HepG2 (cell line): ENCODE measurements around the gene UBR3. TPM values are rescaled to one million over a fixed set of nuclear protein-coding genes. Genes with fewer than 3 reads are reported as not detected.

Experiments
- ATAC-seq: fragments of 200-7000 bp; cut with Tn5 transposase; 3 replicates; pipeline ENCODE4 v1.9.1; 2020; ENCODE audit warnings: mild to moderate bottlenecking, moderate library complexity
- BruUV-seq: library from RNA; stranded (reverse); fragments of 400-500 nt; replicated peaks from 2 replicates; lab custom pipeline; 2021; lab: Mats Ljungman, UMichigan
- CTCF ChIA-PET: fragments of 300-600 bp; formaldehyde crosslinking; extraction: SDS; loops from one replicate; lab custom pipeline; 2021; ENCODE audit warnings: low total read pairs, inconsistent platforms, low intra/inter-chr PET ratio; lab: Yijun Ruan, JAX
- POLR2A ChIA-PET: fragments of 350-600 bp; sonication (Branson Sonifier 250); formaldehyde crosslinking; loops from one replicate; lab custom pipeline; 2020; ENCODE audit warnings: antibody characterized with exemption, inconsistent platforms; lab: Yijun Ruan, JAX
- DNase-seq: peaks from one replicate; pipeline ENCODE4 v3.0.0-alpha.2; 2015; ENCODE audit warnings: low spot score
- FAIRE-seq: peaks from 3 replicates; lab custom pipeline; 2011; peaks lifted over from hg19 to GRCh38; lab: Jason Lieb, UNC
- H2AFZ ChIP-seq: one replicate; pipeline ENCODE4 v1.6.1; 2011; ENCODE audit warnings: low read length, inconsistent platforms
- H3K27ac ChIP-seq: fragments of 300-600 bp; 3 replicates; pipeline ENCODE4 v1.8.0; 2011; ENCODE audit warnings: mixed run types, mild to moderate bottlenecking, mixed read lengths, low read length, inconsistent platforms; ENCODE audit not compliant: insufficient read depth; ENCODE audit errors: extremely low read length
- H3K27me3 ChIP-seq, 2 experiments: fragments of 200-600 bp in 1 of 2; 2 replicates in 1 of 2; 3 replicates in 1 of 2; pipeline versions ENCODE4 v1.6.0 to v1.8.0; 2011; ENCODE audit warnings: low read length in 2 of 2, mild to moderate bottlenecking in 2 of 2, moderate library complexity in 2 of 2, inconsistent platforms in 1 of 2; ENCODE audit not compliant: insufficient read depth in 2 of 2, control insufficient read depth in 1 of 2
- H3K36me3 ChIP-seq, 2 experiments: fragments of 200-600 bp in 1 of 2; replicated peaks in 1 of 2; 2 replicates in 1 of 2; 3 replicates in 1 of 2; pipeline versions ENCODE4 v1.5.1 to v1.8.0; 2011; ENCODE audit warnings: low read length in 2 of 2, inconsistent platforms in 1 of 2; ENCODE audit not compliant: insufficient read depth in 2 of 2, control insufficient read depth in 1 of 2
- H3K4me1 ChIP-seq: 2 replicates; pipeline ENCODE4 v1.5.1; 2012; ENCODE audit warnings: low read length, inconsistent platforms; ENCODE audit not compliant: insufficient read depth
- H3K4me2 ChIP-seq: 2 replicates; pipeline ENCODE4 v1.6.0; 2011; ENCODE audit warnings: low read depth, low read length, inconsistent platforms
- H3K4me3 ChIP-seq, 3 experiments: fragments of 200-600 bp in 1 of 3; sonication (generic), shearing (Covaris generic) in 1 of 3; replicated peaks in 1 of 3; 2 replicates each; pipeline ENCODE4 v1.5.1; 2011 to 2016; ENCODE audit warnings: low read length in 3 of 3, inconsistent platforms in 2 of 3, low read depth in 2 of 3, mild to moderate bottlenecking in 2 of 3, control low read depth in 1 of 3, mixed read lengths in 1 of 3; ENCODE audit not compliant: insufficient read depth in 1 of 3
- H3K79me2 ChIP-seq: one replicate; pipeline ENCODE4 v1.6.1; 2011; ENCODE audit warnings: low read length, inconsistent platforms; ENCODE audit not compliant: insufficient read depth
- H3K9ac ChIP-seq: 2 replicates; pipeline ENCODE4 v1.6.0; 2011; ENCODE audit warnings: mild to moderate bottlenecking, low read depth, low read length, inconsistent platforms; ENCODE audit not compliant: insufficient read depth
- H3K9me3 ChIP-seq: 2 replicates; pipeline ENCODE4 v1.5.1; 2012; ENCODE audit warnings: mild to moderate bottlenecking, low read length
- H4K20me1 ChIP-seq: 2 replicates; pipeline ENCODE4 v1.6.0; 2011; ENCODE audit warnings: inconsistent platforms, mild to moderate bottlenecking, low read length, moderate library complexity; ENCODE audit not compliant: insufficient read depth
- FOXA3 ChIP-seq: IDR thresholded peaks from 2 replicates; pipeline ENCODE4 v1.6.1; 2016; ENCODE audit warnings: missing genetic modification reagents, missing compliant biosample characterization
- GPBP1L1 ChIP-seq: sonication (generic); formaldehyde crosslinking; IDR thresholded peaks from 2 replicates; pipeline ENCODE4 v1.5.0; 2020; ENCODE audit warnings: mild to moderate bottlenecking, missing genetic modification reagents
- KLF13 ChIP-seq: sonication (generic); formaldehyde crosslinking; IDR thresholded peaks from 2 replicates; pipeline ENCODE4 v1.4.0; 2020; ENCODE audit warnings: mild to moderate bottlenecking, missing genetic modification reagents
- NFKBIZ ChIP-seq: IDR thresholded peaks from 2 replicates; pipeline ENCODE4 v1.6.1; 2018; ENCODE audit warnings: missing genetic modification reagents, missing compliant biosample characterization
- SRSF4 ChIP-seq: fragments of 200-400 bp; formaldehyde crosslinking; IDR thresholded peaks from one replicate; pipeline ENCODE4 v1.6.1; 2018; ENCODE audit warnings: mild to moderate bottlenecking, low read depth, low read length, moderate library complexity; ENCODE audit not compliant: poor library complexity, severe bottlenecking
- STAG1 ChIP-seq: sonication (generic); formaldehyde crosslinking; IDR thresholded peaks from 2 replicates; pipeline ENCODE4 v1.4.0; 2020; ENCODE audit warnings: missing genetic modification reagents
- ZNF24 ChIP-seq: fragments of 450-650 bp; IDR thresholded peaks from 2 replicates; pipeline ENCODE4 v1.6.1; 2017; ENCODE audit warnings: antibody characterized with exemption, mild to moderate bottlenecking
- ZNF260 ChIP-seq: sonication (generic); formaldehyde crosslinking; IDR thresholded peaks from 2 replicates; pipeline ENCODE4 v1.4.0; 2020; ENCODE audit warnings: missing genetic modification reagents, low read depth, mild to moderate bottlenecking, borderline replicate concordance
- ZNF263 ChIP-seq: sonication (generic); formaldehyde crosslinking; IDR thresholded peaks from 2 replicates; pipeline ENCODE4 v1.4.0; 2020; ENCODE audit warnings: missing genetic modification reagents
- ZNF34 ChIP-seq: sonication (generic); formaldehyde crosslinking; IDR thresholded peaks from 2 replicates; pipeline ENCODE4 v1.4.0; 2020; ENCODE audit warnings: mild to moderate bottlenecking, missing genetic modification reagents, borderline replicate concordance
- ZNF546 ChIP-seq: sonication (generic); formaldehyde crosslinking; conservative IDR thresholded peaks from 2 replicates; pipeline ENCODE4 v1.8.1; 2023; ENCODE audit warnings: mild to moderate bottlenecking, missing genetic modification reagents
- ZNF7 ChIP-seq: IDR thresholded peaks from 2 replicates; pipeline ENCODE4 v1.6.1; 2016; ENCODE audit warnings: missing biosample characterization, missing genetic modification reagents
- WGBS: methylation state at CpG from one replicate; pipeline ENCODE4 v1.1.6; 2017; ENCODE audit warnings: low lambda C conversion rate; 5-methylcytosine and 5-hydroxymethylcytosine counted together
- in situ Hi-C: cut with HindIII; loops from 2 replicates; pipeline ENCODE4 v1.10.0; 2017; ENCODE audit warnings: low pct_unique_long_range_greater_than_20kb; ENCODE audit not compliant: extremely low pct_ligation_motif_present
- intact Hi-C: fragments of 100-400 bp; cut with micrococcal nuclease; formaldehyde crosslinking; loops from one replicate; pipeline ENCODE4 v1.10.0; 2022; ENCODE audit not compliant: unreplicated experiment
- polyA plus RNA-seq, 8 experiments: library from polyadenylated mRNA; depleted of rRNA in 3 of 8; stranded (reverse) in 7 of 8; unstranded in 1 of 8; fragments of >200 nt; fragmentation: Illumina TruSeq in 4 of 8; extraction: Trizol in 4 of 8; gene quantifications; 2 replicates each; pipeline versions ENCODE4 v1.2.1 to v1.2.3, GENCODE V29; 2011 to 2016; ENCODE audit warnings: low read depth in 4 of 8, missing spikeins in 1 of 8, mixed read lengths in 1 of 8; ENCODE audit not compliant: insufficient read depth in 1 of 8
- total RNA-seq, 5 experiments: library from RNA; depleted of rRNA; stranded (reverse); fragments of >200 nt; fragmentation: Illumina TruSeq; extraction: Trizol; gene quantifications; 2 replicates each; pipeline ENCODE4 v1.2.3, GENCODE V29; 2016; ENCODE audit warnings: low read depth in 1 of 5
- TF ChIP-seq, protein P1 (sequence below): sonication (generic); formaldehyde crosslinking; IDR thresholded peaks from 2 replicates; pipeline ENCODE4 v1.9.0; 2021; ENCODE audit warnings: missing genetic modification reagents, borderline replicate concordance
- TF ChIP-seq, protein P2 (sequence below): sonication (generic); formaldehyde crosslinking; IDR thresholded peaks from 2 replicates; pipeline ENCODE4 v1.4.0; 2020; ENCODE audit warnings: missing genetic modification reagents
- TF ChIP-seq, protein P3 (sequence below): sonication (generic); formaldehyde crosslinking; IDR thresholded peaks from 2 replicates; pipeline ENCODE4 v1.4.0; 2020; ENCODE audit warnings: mild to moderate bottlenecking, low read depth, missing genetic modification reagents

The UBR3 gene
- total and polyA plus RNA-seq, 2 of the 13 experiments (the other 11 are each of a cell fraction or from before 2014, with no cell fraction given) = 15.1 to 28.0 TPM

GRCh38 chr2:169966454-169966853 lies 139.2 kb downstream of the UBR3 start:
- H3K9me3 ChIP-seq = no peaks in the 10 kb centered on the region
- BruUV-seq = no TSS peak

DNA sequence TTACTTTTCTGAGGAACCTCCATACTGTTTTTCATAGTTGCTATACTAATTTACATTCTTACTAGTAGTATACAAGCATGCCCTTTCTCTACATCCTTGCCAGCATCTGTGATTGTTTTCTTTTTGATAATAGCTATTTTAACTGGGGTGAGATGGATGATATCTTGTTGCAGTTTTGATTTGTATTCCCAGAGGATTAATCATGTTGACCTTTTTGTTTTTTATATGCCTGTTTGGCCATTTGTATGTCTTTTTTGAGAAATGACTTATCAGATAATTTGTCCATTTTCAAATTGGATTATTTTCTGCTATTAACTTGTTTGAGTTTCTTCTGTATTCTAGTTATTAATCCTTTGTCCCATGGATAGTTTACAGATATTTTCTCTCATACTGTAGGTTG lies 141.5 kb downstream of the UBR3 start:
- H3K79me2 ChIP-seq = no peaks in the 10 kb centered on the region
- POLR2A ChIA-PET = no interaction called here
- BruUV-seq = no TSS peak
- H3K4me1 ChIP-seq = no peaks in the 10 kb centered on the region
- no peaks in the 10 kb centered on the region for H3K9me3 ChIP-seq
- H3K4me3 ChIP-seq = no peak overlapping the region
- no peak overlapping the region for H3K27ac ChIP-seq
- H3K4me2 ChIP-seq = no peak overlapping the region
- no peaks in the 10 kb centered on the region for H3K27me3 ChIP-seq
- CTCF ChIA-PET = no interaction called here
- ATAC-seq (no peak), DNase-seq (no peak), FAIRE-seq (no peak)
- H3K36me3 ChIP-seq = peaks cover 10 to 13% of the 10 kb centered on the region in 2 experiments
- in situ Hi-C loops (no loop called here), intact Hi-C loops (no loop called here)
- H3K9ac ChIP-seq = no peak overlapping the region
- no peaks in the 10 kb centered on the region for H4K20me1 ChIP-seq
- no peak overlapping the region for H2AFZ ChIP-seq
- TF ChIP-seq ZNF260 (CRISPR knock-in tag) (no peak), ZNF7 (CRISPR knock-in tag) (no peak), GPBP1L1 (CRISPR knock-in tag) (no peak), NFKBIZ (CRISPR knock-in tag) (no peak), STAG1 (no peak), ZNF24 (no peak)
- TF ChIP-seq, protein P1, sequence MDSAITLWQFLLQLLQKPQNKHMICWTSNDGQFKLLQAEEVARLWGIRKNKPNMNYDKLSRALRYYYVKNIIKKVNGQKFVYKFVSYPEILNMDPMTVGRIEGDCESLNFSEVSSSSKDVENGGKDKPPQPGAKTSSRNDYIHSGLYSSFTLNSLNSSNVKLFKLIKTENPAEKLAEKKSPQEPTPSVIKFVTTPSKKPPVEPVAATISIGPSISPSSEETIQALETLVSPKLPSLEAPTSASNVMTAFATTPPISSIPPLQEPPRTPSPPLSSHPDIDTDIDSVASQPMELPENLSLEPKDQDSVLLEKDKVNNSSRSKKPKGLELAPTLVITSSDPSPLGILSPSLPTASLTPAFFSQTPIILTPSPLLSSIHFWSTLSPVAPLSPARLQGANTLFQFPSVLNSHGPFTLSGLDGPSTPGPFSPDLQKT (CRISPR knock-in tag) = no peak
- TF ChIP-seq, protein P2, sequence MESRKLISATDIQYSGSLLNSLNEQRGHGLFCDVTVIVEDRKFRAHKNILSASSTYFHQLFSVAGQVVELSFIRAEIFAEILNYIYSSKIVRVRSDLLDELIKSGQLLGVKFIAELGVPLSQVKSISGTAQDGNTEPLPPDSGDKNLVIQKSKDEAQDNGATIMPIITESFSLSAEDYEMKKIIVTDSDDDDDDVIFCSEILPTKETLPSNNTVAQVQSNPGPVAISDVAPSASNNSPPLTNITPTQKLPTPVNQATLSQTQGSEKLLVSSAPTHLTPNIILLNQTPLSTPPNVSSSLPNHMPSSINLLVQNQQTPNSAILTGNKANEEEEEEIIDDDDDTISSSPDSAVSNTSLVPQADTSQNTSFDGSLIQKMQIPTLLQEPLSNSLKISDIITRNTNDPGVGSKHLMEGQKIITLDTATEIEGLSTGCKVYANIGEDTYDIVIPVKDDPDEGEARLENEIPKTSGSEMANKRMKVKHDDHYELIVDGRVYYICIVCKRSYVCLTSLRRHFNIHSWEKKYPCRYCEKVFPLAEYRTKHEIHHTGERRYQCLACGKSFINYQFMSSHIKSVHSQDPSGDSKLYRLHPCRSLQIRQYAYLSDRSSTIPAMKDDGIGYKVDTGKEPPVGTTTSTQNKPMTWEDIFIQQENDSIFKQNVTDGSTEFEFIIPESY (CRISPR knock-in tag) = no peak

More at GRCh38 chr2:169966454-169966853, 139.2 kb downstream of the UBR3 start:
- TF ChIP-seq ZNF34 (CRISPR knock-in tag) = no peak
- TF ChIP-seq FOXA3 = no peak
- no peak for TF ChIP-seq ZNF263
- TF ChIP-seq, protein P3, sequence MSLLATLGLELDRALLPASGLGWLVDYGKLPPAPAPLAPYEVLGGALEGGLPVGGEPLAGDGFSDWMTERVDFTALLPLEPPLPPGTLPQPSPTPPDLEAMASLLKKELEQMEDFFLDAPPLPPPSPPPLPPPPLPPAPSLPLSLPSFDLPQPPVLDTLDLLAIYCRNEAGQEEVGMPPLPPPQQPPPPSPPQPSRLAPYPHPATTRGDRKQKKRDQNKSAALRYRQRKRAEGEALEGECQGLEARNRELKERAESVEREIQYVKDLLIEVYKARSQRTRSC (CRISPR knock-in tag) = no peak
- no peak for TF ChIP-seq SRSF4
- no peak for TF ChIP-seq ZNF546 (CRISPR knock-in tag)
- TF ChIP-seq, protein P1 (CRISPR knock-in tag) = no peak
- no peak for TF ChIP-seq KLF13
- no peak for ATAC-seq
- no peak for DNase-seq
- Histone ChIP-seq H3K9ac (no peak overlapping the region), H3K27me3 (no peaks in the 10 kb centered on the region), H2AFZ (no peak overlapping the region), H3K4me1 (no peaks in the 10 kb centered on the region), H4K20me1 (no peaks in the 10 kb centered on the region), H3K79me2 (no peaks in the 10 kb centered on the region), H3K27ac (no peak overlapping the region), H3K4me2 (no peak overlapping the region), H3K36me3 (peaks cover 10 to 25% of the 10 kb centered on the region in 2 experiments), H3K4me3 (no peak overlapping the region)
- no peak for FAIRE-seq
- POLR2A ChIA-PET = no interaction called here
- CTCF ChIA-PET = no interaction called here
- intact Hi-C loops (no loop called here), in situ Hi-C loops (no loop called here)
- 88% methylated on average over 4 of the region's 4 CpGs for WGBS
